Skeletal muscle cell (primary cell): Measurements from ENCODE around the gene RPS14.
A peak's percentile ranks its signal among the peaks of the same experiment; 100 is the strongest.

ENCODE experiments used
- DNase-seq: peaks from one replicate; pipeline ENCODE4 v3.0.0-alpha.2; 2010; ENCODE audit warnings: low read depth
- H3K4me3 ChIP-seq: 2 replicates; pipeline ENCODE4 v1.5.1; 2011; ENCODE audit warnings: low read depth, mild to moderate bottlenecking, control low read depth, low read length, moderate library complexity

RPS14 gene

GRCh38 chr5:150449517-150450339 lies at the start of gene RPS14:
TSS of gene RPS14 (minus strand) at chr5:150449739. CDS start at chr5:150447733, 2,006 bp downstream.
- peak within 1 kb of the TSS; percentile 95 for H3K4me3 ChIP-seq
- DNase-seq = peak; percentile 76

GRCh38 chr5:150498971-150499370 lies 49.4 kb upstream of the RPS14 start:
- H3K4me3 ChIP-seq = no peak overlapping the region
- DNase-seq = no peak

DNA sequence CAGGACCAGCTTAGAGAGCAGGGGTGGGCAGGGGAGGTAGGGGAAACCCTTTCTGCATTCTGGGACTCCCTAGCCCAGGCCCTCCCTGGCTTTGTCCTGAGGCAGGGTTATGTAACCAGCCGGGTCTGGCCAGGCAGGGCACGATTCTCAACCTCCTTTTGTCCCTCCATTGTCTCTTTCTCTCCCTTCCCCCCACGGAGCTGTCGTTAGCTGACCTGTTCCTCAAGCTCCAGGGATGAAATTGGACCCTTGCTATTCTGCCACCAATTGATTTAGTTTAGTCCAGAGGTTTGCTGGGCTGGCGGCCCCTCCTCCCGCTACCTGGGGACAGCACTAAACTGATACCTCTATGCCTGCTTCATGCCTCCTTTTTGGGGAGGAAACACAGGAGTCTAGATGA lies 49.0 kb upstream of the RPS14 start:
- peak overlapping the region; percentile 20 for H3K4me3 ChIP-seq
- DNase-seq = no peak

- peak overlapping the region; percentile 20 for H3K4me3 ChIP-seq
- no peak for DNase-seq
Observed at GRCh38 chr5:150497989-150498317, 48.4 kb upstream of the RPS14 start.

- peak overlapping the region; percentile 20 for H3K4me3 ChIP-seq
- peak; percentile 83 for DNase-seq
Observed at GRCh38 chr5:150497274-150497988, 47.9 kb upstream of the RPS14 start.

GRCh38 chr5:150496534-150496933 lies 47.0 kb upstream of the RPS14 start:
- no peak for DNase-seq
- H3K4me3 ChIP-seq = no peak overlapping the region

DNA sequence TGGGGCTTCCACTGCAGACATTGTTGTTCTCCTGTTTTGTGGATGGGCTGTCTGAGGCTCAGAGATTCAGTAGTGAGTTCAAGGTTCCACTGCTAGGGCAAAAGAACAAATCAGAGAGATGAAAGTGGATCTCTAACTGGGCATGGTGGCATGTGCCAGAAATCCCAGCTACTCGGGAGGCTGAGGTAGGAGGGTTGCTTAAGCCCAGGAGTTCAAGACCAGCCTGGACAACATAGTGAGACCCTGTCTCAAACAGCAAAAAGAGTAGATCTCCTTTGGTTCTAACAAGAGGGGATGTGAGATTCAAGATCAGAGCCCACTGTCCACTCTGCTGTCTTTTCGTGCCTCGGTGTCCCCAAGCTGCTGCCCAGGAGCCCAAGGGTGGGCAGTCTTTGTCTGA lies 46.6 kb upstream of the RPS14 start:
- no peak for DNase-seq
- no peak overlapping the region for H3K4me3 ChIP-seq

DNA sequence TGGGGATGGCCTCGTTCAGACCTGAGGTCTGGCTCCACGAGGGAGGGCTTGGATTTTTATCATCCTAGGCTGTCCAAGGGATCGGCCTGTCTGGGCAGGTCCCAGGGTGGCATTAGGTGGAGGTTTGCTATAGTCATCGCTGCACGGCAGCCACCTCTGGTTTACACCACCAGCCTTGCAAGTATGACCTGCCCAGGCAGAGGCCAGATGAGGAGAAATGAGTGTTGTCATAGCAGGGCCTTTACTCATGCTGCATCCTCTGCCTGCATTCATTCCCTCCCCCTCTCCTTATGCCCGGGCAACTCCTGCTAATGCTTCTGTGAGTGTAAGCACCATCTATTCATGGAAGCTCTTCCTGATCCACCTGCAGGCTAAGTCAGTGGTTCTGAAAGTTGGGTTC lies 43.1 kb upstream of the RPS14 start:
- DNase-seq = no peak
- H3K4me3 ChIP-seq = no peak overlapping the region

DNA sequence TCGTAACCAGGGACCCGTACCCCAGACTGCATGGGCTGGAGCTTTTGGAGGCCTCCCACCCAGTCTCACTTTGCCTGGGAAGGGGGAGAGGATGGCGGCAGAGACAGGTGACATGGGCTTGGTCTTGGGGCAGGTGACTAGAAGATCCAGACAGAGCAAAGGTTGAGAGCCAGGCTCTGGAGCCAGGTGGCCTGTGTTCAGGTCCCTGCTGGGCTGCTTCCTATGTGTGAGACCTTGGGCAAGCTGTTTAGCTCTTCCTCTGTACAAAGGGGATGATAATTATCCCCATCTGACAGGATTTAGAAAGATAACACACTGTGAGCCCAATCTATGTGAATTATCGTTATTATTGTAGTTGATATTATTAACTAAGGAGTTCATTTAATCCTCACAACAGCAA lies 42.3 kb upstream of the RPS14 start:
- H3K4me3 ChIP-seq = no peak overlapping the region
- no peak for DNase-seq

DNA sequence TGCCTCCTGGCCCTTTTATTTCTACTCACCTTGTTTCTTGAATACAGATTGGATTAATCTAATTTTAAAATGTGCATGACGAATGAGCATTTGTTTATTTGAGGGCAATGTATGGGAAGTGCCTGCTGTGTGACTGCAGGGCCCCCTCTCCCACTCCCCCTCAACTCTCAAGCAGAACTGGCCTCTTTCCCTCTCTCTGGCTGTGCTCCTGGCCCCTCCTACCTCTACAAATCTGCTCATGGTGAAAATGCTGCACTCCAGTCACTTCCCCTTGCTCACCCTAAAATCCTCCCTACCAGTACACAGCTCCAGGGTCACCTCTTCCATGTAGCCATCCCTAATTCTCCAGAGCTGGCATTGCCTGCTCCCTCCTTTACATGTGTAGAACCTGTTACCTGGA lies 41.2 kb upstream of the RPS14 start:
- DNase-seq = no peak
- no peak overlapping the region for H3K4me3 ChIP-seq

GRCh38 chr5:150490296-150490669 lies 40.7 kb upstream of the RPS14 start:
- DNase-seq = no peak
- no peak overlapping the region for H3K4me3 ChIP-seq

DNA sequence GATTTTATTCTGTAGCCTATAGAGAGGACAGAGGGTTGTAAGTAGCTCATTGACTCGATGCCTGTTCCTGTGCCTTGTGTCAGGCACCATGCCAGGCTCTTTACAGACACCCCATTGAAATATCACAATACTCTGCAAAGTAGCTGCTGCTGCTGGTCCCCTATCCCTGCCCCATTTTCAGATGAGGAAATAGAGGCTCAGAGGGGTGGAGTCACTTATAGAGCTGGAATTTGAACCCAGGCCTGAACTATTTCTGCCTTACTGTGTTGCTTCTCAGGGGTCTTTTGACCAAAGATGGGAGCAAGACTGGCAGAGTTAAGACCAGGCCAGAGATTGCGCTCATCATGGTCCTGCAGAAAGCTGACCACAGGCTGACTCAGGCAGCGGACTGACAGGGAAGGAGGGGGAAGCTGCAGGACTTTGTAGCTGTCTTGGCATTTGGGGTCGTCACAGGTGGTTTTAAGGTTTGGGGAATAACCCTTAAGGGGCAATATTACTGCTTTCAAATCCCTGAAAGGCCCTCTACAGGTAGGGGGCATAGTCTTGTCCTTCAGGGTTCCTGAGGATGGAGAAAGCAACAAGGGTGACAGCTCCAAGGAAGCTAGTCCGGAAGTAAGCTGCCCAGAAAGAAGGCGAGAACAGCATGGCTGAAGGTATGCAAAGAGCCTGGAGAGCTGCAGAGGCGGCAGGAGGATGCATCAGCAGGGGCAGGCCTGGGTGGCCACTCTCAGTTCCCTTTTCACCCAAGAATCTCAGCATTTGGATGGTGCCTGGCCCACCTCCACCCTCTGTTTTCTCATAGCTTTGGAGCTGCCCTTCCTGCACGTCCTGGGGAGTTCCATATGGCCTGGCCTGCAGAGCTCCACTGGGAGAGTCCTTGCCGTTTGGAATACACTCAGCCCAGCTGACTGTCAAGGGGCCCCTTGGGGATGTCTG lies 40.1 kb upstream of the RPS14 start:
- peak overlapping the region; percentile 6 for H3K4me3 ChIP-seq
- no peak for DNase-seq

GRCh38 chr5:150488519-150489359 lies 39.2 kb upstream of the RPS14 start:
- DNase-seq = no peak
- H3K4me3 ChIP-seq = peak overlapping the region; percentile 86

- DNase-seq = no peak
- peak overlapping the region; percentile 86 for H3K4me3 ChIP-seq
Observed at GRCh38 chr5:150487199-150488061, 37.9 kb upstream of the RPS14 start.

DNA sequence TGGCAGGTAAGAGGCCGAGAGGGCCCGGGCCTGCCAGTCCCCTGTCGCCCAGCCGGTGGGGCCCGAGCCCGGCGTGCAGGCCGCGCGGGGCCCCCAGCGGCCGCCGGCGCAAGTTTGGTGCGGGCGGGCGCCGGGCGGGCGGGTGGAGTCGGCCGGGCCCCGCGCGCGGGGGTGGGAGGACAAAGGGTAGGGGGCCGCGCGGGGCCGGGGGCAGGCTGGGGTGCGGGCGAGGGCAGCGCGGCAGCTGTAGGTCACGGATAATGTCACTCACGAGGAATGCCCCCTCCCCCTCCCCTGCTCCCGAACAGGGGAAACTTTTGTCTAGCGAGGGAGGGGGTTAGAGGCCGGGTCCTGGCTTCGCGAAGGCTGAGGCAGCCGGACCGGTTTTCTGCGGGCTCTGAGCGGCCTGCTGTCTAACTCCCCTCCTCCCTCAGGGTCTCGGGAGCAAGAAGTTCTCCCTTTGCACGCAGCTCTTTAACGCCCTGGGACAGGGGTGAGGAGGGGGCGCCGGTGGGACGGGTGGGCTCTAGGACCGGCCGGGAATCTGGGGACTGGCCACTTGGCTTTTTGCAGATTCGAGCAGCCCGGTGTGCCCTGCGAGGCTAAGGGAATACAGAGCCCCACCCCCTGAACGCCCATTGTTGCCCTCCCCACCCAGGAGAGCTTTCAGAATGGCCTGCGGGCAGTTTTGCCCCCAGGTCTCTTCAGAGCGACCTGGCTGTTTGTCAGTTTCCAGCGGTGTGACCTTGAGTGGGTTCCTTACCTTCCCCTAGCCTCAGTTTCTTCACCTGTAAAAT lies 37.1 kb upstream of the RPS14 start:
- DNase-seq = no peak
- H3K4me3 ChIP-seq = peak overlapping the region; percentile 86

- peak overlapping the region; percentile 86 for H3K4me3 ChIP-seq
- no peak for DNase-seq
Observed at GRCh38 chr5:150485693-150486401, 36.3 kb upstream of the RPS14 start.
